CD4-positive, CD25-positive, alpha-beta regulatory T cell (primary cell): ENCODE results near the gene AAMP. TPM values are rescaled to one million over a fixed set of nuclear protein-coding genes. Genes with fewer than 3 reads are reported as not detected.

Experiments used
- ATAC-seq, 2 donors: fragments of 150-1000 bp; cut with Tn5 transposase; one replicate each; pipeline ENCODE4 v1.10.0; 2021; ENCODE audit warnings: low read depth in 2 of 2, moderate number of reproducible peaks in 2 of 2, moderate library complexity in 1 of 2
- DNase-seq, 3 donors: peaks; one replicate each; pipeline versions ENCODE4 v3.0.0 to v3.0.0-alpha.2; 2012 to 2022; ENCODE audit warnings: mixed read lengths in 1 of 3
- H3K27ac ChIP-seq: one replicate; pipeline ENCODE4 v1.7.0; 2013; ENCODE audit warnings: mild to moderate bottlenecking, low read length; ENCODE audit not compliant: insufficient read depth, poor library complexity, severe bottlenecking
- H3K27me3 ChIP-seq: one replicate; pipeline ENCODE4 v1.7.0; 2013; ENCODE audit warnings: low read length; ENCODE audit not compliant: control insufficient read depth, insufficient read depth
- H3K36me3 ChIP-seq: one replicate; pipeline ENCODE4 v1.7.0; 2013; ENCODE audit warnings: mild to moderate bottlenecking, low read length, moderate library complexity; ENCODE audit not compliant: control insufficient read depth, insufficient read depth
- H3K4me1 ChIP-seq: 2 replicates; pipeline ENCODE4 v1.7.0; 2013; ENCODE audit warnings: mild to moderate bottlenecking, low read length; ENCODE audit not compliant: insufficient read depth, control insufficient read depth, poor library complexity, severe bottlenecking
- H3K4me3 ChIP-seq: one replicate; pipeline ENCODE4 v1.7.0; 2013; ENCODE audit warnings: low read depth, mild to moderate bottlenecking, low read length, moderate library complexity
- H3K9me3 ChIP-seq, 2 experiments: 1 replicate in 1 of 2; 2 replicates in 1 of 2; pipeline ENCODE4 v1.7.0; 2013; ENCODE audit warnings: low read length in 2 of 2, mild to moderate bottlenecking in 1 of 2, moderate library complexity in 1 of 2; ENCODE audit not compliant: control insufficient read depth in 2 of 2
- H3K27ac Mint-ChIP-seq, 3 donors: one replicate each; pipeline ENCODE4 v1.8.0; 2020 to 2022; ENCODE audit warnings: mild to moderate bottlenecking in 3 of 3, mixed read lengths in 3 of 3, moderate library complexity in 2 of 3
- H3K27me3 Mint-ChIP-seq: one replicate; pipeline ENCODE4 v1.8.0; 2022; ENCODE audit warnings: mild to moderate bottlenecking, mixed read lengths
- H3K36me3 Mint-ChIP-seq: one replicate; pipeline ENCODE4 v1.8.0; 2020; ENCODE audit warnings: mixed read lengths
- H3K4me1 Mint-ChIP-seq, 4 donors: one replicate each; pipeline ENCODE4 v1.8.0; 2020 to 2022; ENCODE audit warnings: mixed read lengths in 4 of 4, mild to moderate bottlenecking in 1 of 4
- H3K4me3 Mint-ChIP-seq, 4 donors: one replicate each; pipeline ENCODE4 v1.8.0; 2020 to 2022; ENCODE audit warnings: mild to moderate bottlenecking in 4 of 4, mixed read lengths in 4 of 4, moderate library complexity in 3 of 4
- H3K9me3 Mint-ChIP-seq, 7 donors: one replicate each; pipeline ENCODE4 v1.8.0; 2020 to 2022; ENCODE audit warnings: mixed read lengths in 7 of 7, mild to moderate bottlenecking in 3 of 7, moderate library complexity in 2 of 7
- polyA plus RNA-seq, 4 donors: library from polyadenylated mRNA; unstranded; fragments of 300-500 nt; fragmentation: Illumina TruSeq; gene quantifications; one replicate each; pipeline ENCODE4 v1.2.3, GENCODE V29; 2021
- total RNA-seq: library from RNA; stranded (reverse); gene quantifications from one replicate; pipeline ENCODE4 v1.2.3, GENCODE V29; 2022

AAMP gene
- total and polyA plus RNA-seq, 5 donors from 2014 or later = 55.8 to 92.2 (median 87.8) TPM

DNA sequence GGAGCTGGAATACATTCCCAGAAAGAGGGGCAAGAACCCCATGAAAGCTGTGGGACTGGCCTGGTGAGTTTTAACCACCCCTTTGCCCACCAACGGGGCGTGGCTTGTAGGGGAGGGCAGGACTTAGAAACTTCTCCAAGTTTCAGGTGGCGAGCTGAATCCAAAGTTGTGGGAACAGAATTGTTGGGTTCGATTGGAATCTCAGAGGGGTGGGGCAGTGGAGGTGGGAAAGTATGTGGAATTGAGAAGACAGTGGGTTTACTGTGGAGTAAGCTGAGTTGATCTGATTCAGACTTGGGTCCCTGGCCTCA, 1.5 kb upstream of the AAMP start:
- H3K9me3 ChIP-seq = no peaks in the 10 kb centered on the region
- H3K4me1 ChIP-seq = peaks cover 43% of the 10 kb centered on the region
- Mint-ChIP-seq H3K4me3 (peak overlapping the region; percentile 70 to 93 (median 90)), H3K9me3 (no peaks in the 10 kb centered on the region), H3K27me3 (no peaks in the 10 kb centered on the region), H3K36me3 (peaks cover 27% of the 10 kb centered on the region), H3K4me1 (peaks cover 4 to 53% (median 42%) of the 10 kb centered on the region in 4 donors), H3K27ac (peak overlapping the region in 2 of 3 donors; percentile 82 to 90)
- no peaks in the 10 kb centered on the region for H3K27me3 ChIP-seq
- no peak for ATAC-seq
- H3K36me3 ChIP-seq = peaks cover 48% of the 10 kb centered on the region
- DNase-seq = no peak
- peak overlapping the region; percentile 0 for H3K4me3 ChIP-seq
- H3K27ac ChIP-seq = peak overlapping the region; percentile 26

DNA sequence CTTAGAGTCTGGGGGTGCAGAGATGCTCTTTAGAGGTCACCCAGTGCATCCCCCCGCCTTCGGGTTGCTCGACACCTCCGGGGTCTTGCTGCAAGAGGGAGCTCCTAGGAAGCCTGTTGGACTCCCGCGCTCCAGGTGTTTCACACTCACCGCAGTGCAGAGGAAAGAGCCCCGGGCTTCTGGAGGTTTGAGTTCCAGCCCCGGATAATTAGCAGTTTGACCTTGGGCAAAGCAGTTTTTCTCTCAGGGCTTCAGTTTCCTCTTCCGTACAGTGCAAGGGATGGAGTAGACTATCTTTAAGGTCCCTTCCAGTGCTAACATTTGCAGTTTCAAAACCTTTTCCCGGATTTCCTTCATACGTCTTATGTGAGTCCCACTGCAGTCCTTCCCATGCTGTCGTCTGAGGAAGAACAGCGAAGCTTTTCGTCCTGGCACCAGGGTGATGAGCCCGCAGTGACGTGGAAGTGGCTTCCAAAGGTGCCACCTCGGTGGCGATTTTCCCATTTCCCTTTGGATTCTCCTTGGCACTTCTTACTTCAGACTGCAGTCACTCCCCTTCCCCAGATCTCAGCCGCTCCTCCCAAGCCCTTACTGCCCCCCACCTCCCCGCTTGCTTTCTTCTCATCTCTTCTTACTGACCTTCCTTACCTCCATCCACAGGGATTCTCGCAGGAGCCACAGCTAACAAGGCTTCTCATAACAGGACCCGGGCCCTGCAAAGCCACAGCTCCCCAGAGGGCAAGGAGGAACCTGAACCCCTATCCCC, 967 bp upstream of the AAMP start:
- Histone ChIP-seq H3K4me1 (peaks cover 43% of the 10 kb centered on the region), H3K27ac (peak overlapping the region; percentile 56), H3K4me3 (peak overlapping the region; percentile 93), H3K9me3 (no peaks in the 10 kb centered on the region), H3K27me3 (no peaks in the 10 kb centered on the region), H3K36me3 (peaks cover 47% of the 10 kb centered on the region)
- ATAC-seq = no peak
- Mint-ChIP-seq H3K27ac (peak overlapping the region; percentile 34 to 90 (median 67)), H3K4me3 (peak overlapping the region; percentile 88 to 95 (median 93)), H3K36me3 (peaks cover 29% of the 10 kb centered on the region), H3K4me1 (peaks cover 4 to 55% (median 42%) of the 10 kb centered on the region in 4 donors), H3K9me3 (no peaks in the 10 kb centered on the region), H3K27me3 (no peaks in the 10 kb centered on the region)
- no peak for DNase-seq

DNA sequence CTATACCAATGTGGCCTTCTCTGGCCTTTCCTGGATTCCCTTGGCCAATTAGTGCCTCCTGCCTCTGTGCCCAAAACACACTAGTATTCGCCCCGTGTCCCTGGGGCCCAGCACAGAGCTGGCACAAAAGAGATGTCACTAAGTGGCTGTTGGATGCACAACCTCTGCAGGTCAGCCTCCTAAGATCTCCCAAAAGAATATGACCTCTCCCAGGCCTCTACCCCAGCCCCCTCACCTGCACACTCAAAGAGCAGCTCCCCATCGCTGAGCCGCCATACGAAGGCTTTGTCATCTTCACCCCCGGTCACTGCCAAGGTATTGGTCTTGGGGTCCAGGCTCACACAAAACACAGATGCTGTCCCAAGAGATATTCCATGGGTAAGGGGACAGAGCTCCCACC, 2.7 kb downstream of the AAMP start:
- Mint-ChIP-seq H3K9me3 (peaks cover 0 to 1% (median 0%) of the 10 kb centered on the region in 7 donors), H3K4me3 (peak overlapping the region; percentile 36 to 73 (median 49)), H3K4me1 (peaks cover 4 to 45% (median 31%) of the 10 kb centered on the region in 4 donors), H3K27me3 (no peaks in the 10 kb centered on the region), H3K36me3 (peaks cover 21% of the 10 kb centered on the region), H3K27ac (peak overlapping the region in 1 of 3 donors; percentile 87)
- no peak for DNase-seq
- Histone ChIP-seq H3K27me3 (no peaks in the 10 kb centered on the region), H3K9me3 (no peaks in the 10 kb centered on the region), H3K4me3 (no peak overlapping the region), H3K27ac (no peak overlapping the region), H3K36me3 (peaks cover 38% of the 10 kb centered on the region), H3K4me1 (peaks cover 30% of the 10 kb centered on the region)
- no peak for ATAC-seq

DNA sequence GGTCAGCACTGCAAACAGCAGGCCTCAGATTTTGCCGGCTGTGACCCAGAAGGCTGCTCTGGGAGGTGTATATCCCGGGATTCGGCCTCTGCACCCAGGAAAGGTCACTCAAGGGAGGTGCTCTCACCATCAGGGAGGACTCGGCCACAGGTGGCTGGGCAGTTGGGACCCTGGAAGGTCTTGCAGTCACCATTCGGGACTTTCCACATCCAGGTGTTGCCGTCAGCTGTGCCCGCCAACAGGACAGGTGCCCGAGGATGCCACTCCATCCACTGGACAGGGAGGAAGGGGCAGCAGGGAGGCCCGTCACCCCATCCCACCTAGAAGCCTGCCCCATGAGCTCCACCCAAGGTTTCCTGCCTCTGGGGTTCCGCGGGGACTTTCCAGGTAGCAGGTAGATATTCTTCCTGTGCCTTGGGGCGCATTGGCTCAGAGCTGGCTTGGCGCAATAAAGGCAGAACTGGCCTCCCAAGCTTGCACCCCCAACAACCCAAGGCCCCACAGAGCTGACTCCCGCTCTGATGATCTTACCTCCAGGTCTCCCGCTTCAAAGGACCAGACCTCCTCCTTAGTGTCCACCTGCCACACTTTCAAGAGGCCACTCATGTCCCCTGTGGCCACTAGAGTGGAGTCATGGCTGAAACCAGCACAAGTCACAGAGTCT, 3.5 kb downstream of the AAMP start:
- Mint-ChIP-seq H3K36me3 (peaks cover 21% of the 10 kb centered on the region), H3K27me3 (no peaks in the 10 kb centered on the region), H3K4me1 (peaks cover 4 to 37% (median 22%) of the 10 kb centered on the region in 4 donors), H3K27ac (peak overlapping the region in 2 of 3 donors; percentile 71 to 87), H3K4me3 (peak overlapping the region in 2 of 4 donors; percentile 47 to 73), H3K9me3 (peaks cover 0 to 1% (median 0%) of the 10 kb centered on the region in 7 donors)
- no peaks in the 10 kb centered on the region for H3K27me3 ChIP-seq
- no peaks in the 10 kb centered on the region for H3K9me3 ChIP-seq
- H3K27ac ChIP-seq = no peak overlapping the region
- peaks cover 36% of the 10 kb centered on the region for H3K36me3 ChIP-seq
- DNase-seq (no peak), ATAC-seq (no peak)
- H3K4me3 ChIP-seq = no peak overlapping the region
- peaks cover 21% of the 10 kb centered on the region for H3K4me1 ChIP-seq

DNA sequence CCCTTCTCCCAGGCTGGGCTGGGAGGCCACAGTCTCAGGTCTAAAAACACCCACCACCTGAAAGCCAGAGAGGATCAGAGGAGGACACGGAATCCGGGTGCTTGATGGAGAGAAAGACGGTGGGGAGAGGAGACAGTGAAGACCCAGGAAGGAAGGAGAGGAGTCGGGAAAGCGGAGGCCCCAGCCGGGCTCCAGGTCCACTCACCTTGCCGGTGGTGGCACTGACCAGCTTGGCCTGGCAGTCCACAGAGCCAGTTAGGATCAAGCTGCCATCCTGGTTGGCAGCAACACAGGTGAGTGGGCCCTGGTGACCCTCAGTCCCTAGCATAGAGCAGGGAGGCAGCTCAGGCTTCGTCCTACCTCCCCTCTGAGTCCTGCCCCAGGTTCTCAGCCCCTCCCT, 4.3 kb downstream of the AAMP start:
- Mint-ChIP-seq H3K9me3 (peaks cover 0 to 1% (median 0%) of the 10 kb centered on the region in 7 donors), H3K27me3 (no peaks in the 10 kb centered on the region), H3K4me3 (peak overlapping the region in 1 of 4 donors; percentile 78), H3K36me3 (peaks cover 21% of the 10 kb centered on the region), H3K4me1 (peaks cover 4 to 29% (median 17%) of the 10 kb centered on the region in 4 donors), H3K27ac (peak overlapping the region in 1 of 3 donors; percentile 71)
- Histone ChIP-seq H3K4me1 (peaks cover 13% of the 10 kb centered on the region), H3K36me3 (peaks cover 36% of the 10 kb centered on the region), H3K27ac (no peak overlapping the region), H3K9me3 (no peaks in the 10 kb centered on the region), H3K27me3 (no peaks in the 10 kb centered on the region), H3K4me3 (no peak overlapping the region)
- no peak for DNase-seq
- no peak for ATAC-seq

DNA sequence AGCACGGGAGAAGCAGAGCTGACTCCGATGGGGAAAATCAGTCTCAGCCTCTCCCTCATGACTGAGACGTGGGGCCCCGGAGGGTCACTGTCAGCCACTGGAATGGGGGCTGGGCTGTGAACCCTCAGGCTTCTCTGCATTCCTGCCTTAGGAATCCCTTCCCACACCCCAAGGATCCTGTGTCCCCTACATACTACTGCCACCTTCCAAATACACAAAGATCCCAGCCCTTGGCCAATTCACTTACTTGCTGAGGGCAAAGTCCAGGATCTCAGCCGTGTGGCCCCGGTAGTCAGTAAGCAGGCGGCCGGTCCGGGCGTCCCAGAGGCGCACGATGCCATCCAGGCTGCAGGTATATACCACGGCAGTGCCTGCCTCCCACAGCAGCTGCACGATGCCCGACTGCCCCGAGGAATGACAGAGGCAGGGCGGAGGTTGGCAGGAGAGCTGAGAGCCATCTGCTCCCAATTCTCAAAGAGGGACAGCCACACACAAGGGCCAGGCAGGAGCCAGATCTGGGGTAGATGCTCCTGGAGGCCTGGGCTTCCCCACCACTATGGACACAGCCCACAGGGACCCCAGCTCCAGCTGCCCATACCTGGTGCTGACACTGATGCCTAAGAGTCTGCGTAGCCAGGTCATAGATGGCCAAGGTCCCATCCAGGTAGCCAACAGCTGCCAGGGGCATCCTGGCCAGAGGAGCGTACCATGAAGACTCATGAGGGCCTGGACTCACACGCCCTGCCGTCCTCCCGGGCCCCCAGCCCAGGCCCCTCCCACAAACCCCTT, 5.0 kb downstream of the AAMP start:
- Mint-ChIP-seq H3K9me3 (peaks cover 0 to 1% (median 0%) of the 10 kb centered on the region in 7 donors), H3K4me3 (peak overlapping the region in 1 of 4 donors; percentile 78), H3K4me1 (peaks cover under 1 to 24% (median 13%) of the 10 kb centered on the region in 4 donors), H3K27ac (no peak overlapping the region), H3K36me3 (peaks cover 21% of the 10 kb centered on the region), H3K27me3 (no peaks in the 10 kb centered on the region)
- peaks cover 11% of the 10 kb centered on the region for H3K4me1 ChIP-seq
- H3K9me3 ChIP-seq = no peaks in the 10 kb centered on the region
- H3K27me3 ChIP-seq = no peaks in the 10 kb centered on the region
- H3K27ac ChIP-seq = no peak overlapping the region
- no peak overlapping the region for H3K4me3 ChIP-seq
- no peak for ATAC-seq
- H3K36me3 ChIP-seq = peaks cover 36% of the 10 kb centered on the region
- no peak for DNase-seq

DNA sequence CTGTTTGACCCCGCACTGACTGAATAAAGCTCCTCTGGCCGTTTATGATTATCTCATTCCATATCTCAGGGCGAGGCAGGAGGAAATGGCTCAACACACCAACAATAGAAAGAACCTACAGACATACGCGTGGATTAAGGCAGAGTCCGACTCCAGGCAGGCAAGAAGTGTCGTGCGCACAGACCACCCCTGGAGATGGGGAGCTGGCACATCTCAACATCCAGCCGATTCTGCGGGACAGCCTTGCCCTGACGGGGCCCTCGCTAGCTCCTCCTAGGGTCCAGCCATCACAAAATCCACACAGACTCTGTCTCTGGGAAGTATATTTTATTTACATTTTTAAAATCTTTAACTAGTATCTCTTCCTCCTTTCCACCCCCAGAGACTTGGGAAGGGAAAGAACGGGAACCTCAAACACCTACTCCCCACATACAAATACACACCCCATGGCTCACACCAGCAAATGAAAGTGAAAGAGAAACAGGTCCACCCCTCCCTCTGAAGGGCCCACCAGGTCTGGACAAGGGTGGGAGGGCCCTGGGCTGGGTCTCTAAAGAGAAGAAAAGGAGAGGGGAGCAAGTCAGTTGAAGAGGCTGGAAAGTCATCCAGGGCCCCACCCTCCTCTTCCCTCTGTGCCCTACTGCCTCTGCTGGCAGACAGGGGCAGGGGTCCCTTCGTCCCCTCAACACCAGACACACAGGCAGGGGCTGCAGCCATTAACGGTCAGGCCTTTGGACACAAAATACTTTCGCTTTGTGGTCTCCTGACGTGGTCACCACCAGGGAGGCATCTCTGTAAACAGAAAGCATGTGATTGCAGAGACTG, 5.9 kb downstream of the AAMP start:
- H3K27me3 ChIP-seq = no peaks in the 10 kb centered on the region
- DNase-seq (peak in 1 of 3 donors; percentile 46), ATAC-seq (no peak)
- Mint-ChIP-seq H3K27ac (peak overlapping the region in 1 of 3 donors; percentile 91), H3K4me3 (no peak overlapping the region), H3K27me3 (no peaks in the 10 kb centered on the region), H3K9me3 (peaks cover 0 to 1% (median 0%) of the 10 kb centered on the region in 7 donors), H3K4me1 (peaks cover 0 to 23% (median 10%) of the 10 kb centered on the region in 4 donors), H3K36me3 (peaks cover 21% of the 10 kb centered on the region)
- peaks cover 36% of the 10 kb centered on the region for H3K36me3 ChIP-seq
- no peak overlapping the region for H3K27ac ChIP-seq
- peaks cover 3% of the 10 kb centered on the region for H3K4me1 ChIP-seq
- H3K4me3 ChIP-seq = no peak overlapping the region
- H3K9me3 ChIP-seq = no peaks in the 10 kb centered on the region
